B cell (primary cell): ENCODE measurements around the gene SMIM9. TPM values are rescaled to one million over a fixed set of nuclear protein-coding genes. Genes with fewer than 3 reads are reported as not detected.

Experiments used
- ATAC-seq: fragments of 200-7000 bp; cut with Tn5 transposase; one replicate; pipeline ENCODE4 v1.10.0; 2021; ENCODE audit warnings: low read depth, mild to moderate bottlenecking, moderate number of reproducible peaks, moderate library complexity
- CTCF ChIA-PET: fragments of 350-600 bp; sonication (Branson Sonifier 250); formaldehyde crosslinking; loops from one replicate; lab custom pipeline; 2021; ENCODE audit warnings: antibody characterized with exemption, inconsistent platforms; lab: Charles Lee
- POLR2A ChIA-PET: fragments of 350-600 bp; sonication (Branson Sonifier 250); formaldehyde crosslinking; loops from one replicate; lab custom pipeline; 2021; ENCODE audit warnings: antibody characterized with exemption; lab: Charles Lee
- DNase-seq: peaks from one replicate; pipeline ENCODE4 v3.0.0; 2013
- H2AFZ ChIP-seq: 2 replicates; pipeline ENCODE4 v1.6.1; 2012; ENCODE audit warnings: mild to moderate bottlenecking, low read depth, low read length; ENCODE audit not compliant: insufficient read depth, poor library complexity, severe bottlenecking
- H3K27ac ChIP-seq, 2 donors: 1 replicate in 1 of 2; 2 replicates in 1 of 2; pipeline ENCODE4 v1.5.1; 2012 to 2013; ENCODE audit warnings: low read length in 2 of 2, mild to moderate bottlenecking in 2 of 2, moderate library complexity in 1 of 2
- H3K27me3 ChIP-seq, 4 experiments: fragments of 200-600 bp in 1 of 4; sonication (generic) in 1 of 4; replicated peaks in 1 of 4; 1 replicate in 2 of 4; 2 replicates in 2 of 4; pipeline versions ENCODE4 v1.6.1 to v1.7.0; 2013 to 2016; ENCODE audit warnings: low read length in 3 of 4, mild to moderate bottlenecking in 2 of 4, mixed read lengths in 1 of 4, moderate library complexity in 1 of 4; ENCODE audit not compliant: insufficient read depth in 4 of 4, control insufficient read depth in 3 of 4; ENCODE audit errors: control extremely low read depth in 1 of 4
- H3K36me3 ChIP-seq, 2 experiments: replicated peaks in 1 of 2; 1 replicate in 1 of 2; 2 replicates in 1 of 2; pipeline versions ENCODE4 v1.6.1 to v1.7.1; 2013; ENCODE audit warnings: low read length in 1 of 2; ENCODE audit not compliant: insufficient read depth in 2 of 2, control insufficient read depth in 1 of 2; ENCODE audit errors: control extremely low read depth in 1 of 2, extremely low read depth in 1 of 2
- H3K4me1 ChIP-seq, 2 donors: fragments of 200-600 bp in 1 of 2; sonication (generic) in 1 of 2; 1 replicate in 1 of 2; 2 replicates in 1 of 2; pipeline versions ENCODE4 v1.5.1 to v1.6.1; 2013 to 2017; ENCODE audit warnings: low read length in 2 of 2; ENCODE audit not compliant: control insufficient read depth in 2 of 2, insufficient read depth in 2 of 2
- H3K4me2 ChIP-seq: replicated peaks from 2 replicates; pipeline ENCODE3; 2012; ENCODE audit warnings: mild to moderate bottlenecking, low read depth, low read length; ENCODE audit not compliant: poor library complexity, severe bottlenecking
- H3K4me3 ChIP-seq, 5 experiments: fragments of 200-600 bp in 1 of 5; sonication (generic) in 1 of 5; 1 replicate in 3 of 5; 2 replicates in 2 of 5; pipeline versions ENCODE4 v1.5.1 to v1.7.0; 2011 to 2016; ENCODE audit warnings: low read length in 4 of 5, mild to moderate bottlenecking in 4 of 5, low read depth in 2 of 5, control low read depth in 1 of 5, moderate library complexity in 1 of 5; ENCODE audit not compliant: insufficient read depth in 1 of 5; ENCODE audit errors: control extremely low read depth in 1 of 5, extremely low read depth in 1 of 5
- H3K79me2 ChIP-seq: fragments of 200-600 bp; sonication (generic); one replicate; pipeline ENCODE4 v1.6.0; 2016; ENCODE audit warnings: low read length; ENCODE audit not compliant: control insufficient read depth, insufficient read depth
- H3K9ac ChIP-seq: fragments of 200-600 bp; sonication (generic); 2 replicates; pipeline ENCODE4 v1.6.1; 2017; ENCODE audit warnings: mild to moderate bottlenecking, low read length, moderate library complexity
- H3K9me3 ChIP-seq, 3 donors: one replicate each; pipeline versions ENCODE4 v1.6.1 to v1.7.1; 2013; ENCODE audit warnings: low read length in 2 of 3; ENCODE audit not compliant: control insufficient read depth in 2 of 3, insufficient read depth in 1 of 3; ENCODE audit errors: control extremely low read depth in 1 of 3
- H4K20me1 ChIP-seq: 2 replicates; pipeline ENCODE4 v1.6.0; 2012; ENCODE audit warnings: mild to moderate bottlenecking, low read length; ENCODE audit not compliant: insufficient read depth, control insufficient read depth, poor library complexity, severe bottlenecking
- H3K27ac Mint-ChIP-seq: one replicate; pipeline ENCODE4 v1.8.0; 2021; ENCODE audit warnings: mixed read lengths
- H3K27me3 Mint-ChIP-seq: one replicate; pipeline ENCODE4 v1.8.0; 2021; ENCODE audit warnings: mixed read lengths
- H3K4me1 Mint-ChIP-seq: one replicate; pipeline ENCODE4 v1.8.0; 2021; ENCODE audit warnings: mixed read lengths
- H3K4me3 Mint-ChIP-seq: one replicate; pipeline ENCODE4 v1.8.0; 2021; ENCODE audit warnings: mixed read lengths
- H3K9me3 Mint-ChIP-seq: one replicate; pipeline ENCODE4 v1.8.0; 2022; ENCODE audit warnings: mixed read lengths; ENCODE audit not compliant: insufficient read depth
- CTCF ChIP-seq: fragments of 200-600 bp; IDR thresholded peaks from one replicate; pipeline ENCODE4 v1.8.0; 2022; ENCODE audit warnings: antibody characterized with exemption, mild to moderate bottlenecking
- EZH2 ChIP-seq: IDR thresholded peaks from 2 replicates; pipeline ENCODE4 v1.6.1; 2012; ENCODE audit warnings: borderline replicate concordance, low read depth, mild to moderate bottlenecking, moderate library complexity, low read length; ENCODE audit not compliant: insufficient read depth, poor library complexity, severe bottlenecking
- WGBS: methylation state at CpG from one replicate; pipeline ENCODE4 v1.1.5; 2013; ENCODE audit warnings: missing lambda C conversion rate; ENCODE audit not compliant: insufficient coverage; 5-methylcytosine and 5-hydroxymethylcytosine counted together
- intact Hi-C: fragments of 100-400 bp; cut with micrococcal nuclease; formaldehyde crosslinking; loops from one replicate; pipeline ENCODE4 v1.10.0; 2022
- polyA plus RNA-seq: library from polyadenylated mRNA; depleted of rRNA; stranded (reverse); fragments of >200 nt; gene quantifications from 2 replicates; pipeline ENCODE4 v1.2.3, GENCODE V29; 2012
- total RNA-seq, 2 donors: library from RNA; stranded (reverse); fragments of 120-200 nt in 1 of 2; gene quantifications; 1 replicate in 1 of 2; 2 replicates in 1 of 2; pipeline versions ENCODE4 v1.2.3 to v1.2.4, GENCODE V29; 2013 to 2022

SMIM9 gene
- total and polyA plus RNA-seq, 2 donors (not counting 1 experiment from before 2014, with no cell fraction given) = not detected

- TF ChIP-seq EZH2 (no peak), CTCF (no peak)
Measured at GRCh38 chrX:154833746-154834274, 652 bp downstream of the SMIM9 start.

GRCh38 chrX:154829926-154830442, 4.5 kb downstream of the SMIM9 start:
- WGBS = no CpG with 5 or more reads among the region's 1 CpG
- H3K4me2 ChIP-seq = no peak overlapping the region
- intact Hi-C loops = no loop called here
- Mint-ChIP-seq H3K9me3 (no peaks in the 10 kb centered on the region), H3K27me3 (no peaks in the 10 kb centered on the region), H3K27ac (no peak overlapping the region), H3K4me3 (no peak overlapping the region), H3K4me1 (peaks cover 29% of the 10 kb centered on the region)
- TF ChIP-seq CTCF (no peak), EZH2 (no peak)
- no peak overlapping the region for H3K9ac ChIP-seq
- no peaks in the 10 kb centered on the region for H4K20me1 ChIP-seq
- no peak overlapping the region for H3K4me3 ChIP-seq
- no peaks in the 10 kb centered on the region for H3K79me2 ChIP-seq
- no peaks in the 10 kb centered on the region for H3K9me3 ChIP-seq
- POLR2A ChIA-PET = no interaction called here
- H3K4me1 ChIP-seq = peaks cover 21 to 27% of the 10 kb centered on the region in 2 donors
- no peak overlapping the region for H3K27ac ChIP-seq
- ATAC-seq (no peak), DNase-seq (no peak)
- peak overlapping the region; percentile 35 for H2AFZ ChIP-seq
- H3K36me3 ChIP-seq = no peaks in the 10 kb centered on the region
- CTCF ChIA-PET = interaction anchor here (0.9 kb wide), 1 partner anchor 13 kb away, joined by 3 read pairs; no protein-coding TSS in a partner anchor
- no peaks in the 10 kb centered on the region for H3K27me3 ChIP-seq

More at GRCh38 chrX:154833746-154834274, 652 bp downstream of the SMIM9 start:
- H3K27me3 ChIP-seq = no peaks in the 10 kb centered on the region
- peaks cover 2 to 6% of the 10 kb centered on the region in 2 donors for H3K4me1 ChIP-seq
- no peaks in the 10 kb centered on the region for H3K9me3 Mint-ChIP-seq
- no peak overlapping the region for H2AFZ ChIP-seq
- intact Hi-C loops = no loop called here
- WGBS = no CpG with 5 or more reads among the region's 3 CpGs
- ChIA-PET POLR2A (no interaction called here), CTCF (interaction anchor here (0.9 to 1.3 kb wide), 2 partner anchors 16 to 86 kb away, joined by 4 to 6 read pairs; no protein-coding TSS in a partner anchor)
- H4K20me1 ChIP-seq = no peaks in the 10 kb centered on the region
- no peak overlapping the region for H3K4me2 ChIP-seq
- no peak overlapping the region for H3K4me3 Mint-ChIP-seq
- no peaks in the 10 kb centered on the region for H3K9me3 ChIP-seq
- H3K27ac Mint-ChIP-seq = no peak overlapping the region
- no peak for ATAC-seq
- no peaks in the 10 kb centered on the region for H3K36me3 ChIP-seq
- no peak for DNase-seq
- H3K4me3 ChIP-seq = no peak overlapping the region
- no peaks in the 10 kb centered on the region for H3K79me2 ChIP-seq
- peaks cover 12% of the 10 kb centered on the region for H3K4me1 Mint-ChIP-seq
- H3K27me3 Mint-ChIP-seq = no peaks in the 10 kb centered on the region
- no peak overlapping the region for H3K27ac ChIP-seq
- H3K9ac ChIP-seq = no peak overlapping the region
